NCI-H460 (cell line): ENCODE measurements around the gene SLC7A4. TPM values are rescaled to one million over a fixed set of nuclear protein-coding genes. Genes with fewer than 3 reads are reported as not detected.
"Not testable (repeated sequence)": the region's sequence is repeated elsewhere in the genome, so short reads cannot be mapped to it uniquely, and the experiment has no call there.

ENCODE experiments used
- DNase-seq: peaks from one replicate; pipeline ENCODE4 v3.0.0-alpha.2; 2016; ENCODE audit warnings: low read depth; ENCODE audit errors: extremely low read depth
- total RNA-seq: library from RNA; depleted of rRNA; stranded (reverse); fragments of >200 nt; shearing (Covaris generic); gene quantifications from 2 replicates; pipeline ENCODE4 v1.2.3, GENCODE V29; 2014

The SLC7A4 gene
- total RNA-seq, 1 experiment from 2014 or later = not detected

- DNase-seq = peak; percentile 12
These were observed 12.7 kb upstream of the SLC7A4 start for GRCh38 chr22:21044931-21045584.

GRCh38 chr22:21043860-21044535 is 11.6 kb upstream of the SLC7A4 start:
- no peak for DNase-seq

DNA sequence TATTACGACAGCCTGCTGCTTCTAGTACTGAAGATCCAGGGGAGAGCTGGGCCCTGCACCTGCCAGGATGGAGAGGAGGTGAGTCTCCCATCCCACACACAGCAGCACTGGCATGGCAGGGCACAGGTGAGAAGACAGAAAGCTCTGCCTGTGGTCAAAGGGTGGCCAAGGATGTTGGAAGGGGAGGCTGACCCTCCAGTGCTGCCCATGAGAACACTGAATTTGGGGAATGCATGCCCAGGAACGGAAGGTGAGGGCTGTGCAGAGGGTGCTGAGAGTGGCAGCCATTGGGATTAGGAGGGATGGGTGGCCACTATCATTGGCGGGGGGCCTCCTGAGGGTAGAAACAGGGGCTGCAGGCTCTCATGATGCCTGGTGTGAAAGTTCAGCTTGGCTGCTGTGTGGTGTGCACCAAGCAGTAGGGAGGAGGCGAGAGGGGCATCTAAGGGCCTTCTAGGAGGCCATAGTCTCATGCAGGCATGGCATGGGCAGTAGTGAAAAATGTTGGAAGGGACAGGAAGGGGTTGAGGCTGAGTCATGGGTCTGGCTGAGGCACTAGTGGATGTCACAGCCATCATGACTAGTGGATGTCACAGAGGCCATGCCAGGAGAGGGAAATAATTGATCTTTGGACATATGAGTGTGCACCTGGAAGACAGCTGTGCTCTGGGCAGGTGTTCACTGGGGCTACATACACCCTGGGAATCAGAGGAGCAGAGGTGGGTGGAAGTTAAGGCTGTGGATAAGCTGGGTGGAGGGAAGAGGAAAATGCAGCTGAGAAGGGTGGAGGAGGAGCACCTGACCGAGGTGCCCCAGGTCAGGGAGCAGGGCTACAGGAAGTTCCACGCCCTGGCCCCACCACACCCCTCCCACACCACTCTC is 10.9 kb upstream of the SLC7A4 start:
- no peak for DNase-seq

DNA sequence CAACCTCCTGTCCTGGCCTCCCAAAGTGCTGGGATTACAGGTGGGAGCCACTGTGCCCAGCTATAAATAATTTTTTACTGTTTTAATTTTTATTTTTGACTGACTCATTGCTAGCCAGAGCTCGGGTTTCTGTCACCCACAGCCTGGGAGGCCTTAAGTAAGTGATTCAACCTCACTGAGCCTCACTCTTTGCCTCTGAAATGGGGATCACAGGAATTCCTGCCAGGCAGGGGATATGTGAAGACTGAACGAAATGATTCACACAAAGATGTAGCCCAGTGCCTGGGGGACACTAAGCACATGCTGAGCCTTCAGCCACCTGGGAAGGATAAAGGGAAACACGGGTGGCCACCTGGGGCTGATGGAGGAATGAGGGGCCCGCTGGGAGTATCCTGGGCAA is 9.6 kb upstream of the SLC7A4 start:
- no peak for DNase-seq

DNA sequence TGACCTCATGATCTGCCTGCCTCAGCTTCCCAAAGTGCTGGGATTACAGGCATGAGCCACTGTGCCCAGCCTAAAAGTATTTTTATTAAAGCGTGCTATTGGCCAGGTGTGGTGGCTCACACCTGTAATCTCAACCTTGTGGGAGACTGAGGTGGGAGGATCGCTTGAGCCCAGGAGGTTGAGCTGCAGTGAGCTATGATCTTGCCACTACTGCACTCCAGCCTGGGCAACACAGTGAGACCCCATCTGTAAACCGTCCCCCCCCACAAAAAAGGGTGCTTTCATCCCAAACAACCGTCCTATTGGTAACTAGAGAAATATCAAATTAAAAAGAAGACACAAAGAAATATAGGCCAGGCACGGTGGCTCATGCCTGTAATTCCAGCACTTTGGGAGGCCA is 6.8 kb upstream of the SLC7A4 start:
- not testable (repeated sequence) for DNase-seq

DNA sequence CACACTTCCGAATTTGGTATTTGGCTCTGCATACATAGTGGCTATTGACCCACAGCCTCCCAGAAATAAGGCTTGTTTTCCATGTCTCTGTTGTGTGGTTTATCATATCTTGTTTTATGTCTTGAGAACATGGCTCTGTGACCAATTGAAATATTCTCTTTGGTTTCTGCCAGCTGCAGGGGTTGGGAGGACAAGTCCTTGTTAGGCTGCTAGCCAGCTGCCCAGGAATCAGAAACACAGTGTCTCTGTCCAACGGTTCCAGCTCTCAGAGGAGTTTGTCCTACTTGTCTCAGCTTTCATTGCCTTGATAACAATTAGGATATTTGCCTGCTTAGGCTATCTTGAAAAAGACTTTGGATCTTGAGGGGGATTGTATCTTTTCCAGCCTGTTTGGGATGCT is 6.0 kb upstream of the SLC7A4 start:
- DNase-seq = no peak

- DNase-seq = no peak
These were observed 2.6 kb upstream of the SLC7A4 start for GRCh38 chr22:21034989-21035388.

DNA sequence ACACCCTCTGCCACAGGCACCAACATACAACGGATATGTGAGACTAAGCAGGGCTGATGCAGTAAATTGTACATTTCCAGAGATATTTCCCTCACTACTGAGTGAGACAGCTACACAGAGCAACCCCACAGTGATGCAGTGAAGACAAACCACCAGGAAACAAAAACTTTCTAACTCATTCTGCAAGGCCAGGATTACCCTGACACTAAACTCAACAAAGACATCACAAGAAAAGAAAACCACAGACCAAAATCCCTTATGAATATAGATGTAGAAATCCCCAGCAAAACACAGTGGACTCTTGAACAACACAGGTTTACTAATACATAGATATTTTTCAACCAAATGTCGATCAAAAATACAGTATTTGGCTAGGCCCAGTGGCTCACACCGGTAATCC is 1.5 kb upstream of the SLC7A4 start:
- no peak for DNase-seq

DNA sequence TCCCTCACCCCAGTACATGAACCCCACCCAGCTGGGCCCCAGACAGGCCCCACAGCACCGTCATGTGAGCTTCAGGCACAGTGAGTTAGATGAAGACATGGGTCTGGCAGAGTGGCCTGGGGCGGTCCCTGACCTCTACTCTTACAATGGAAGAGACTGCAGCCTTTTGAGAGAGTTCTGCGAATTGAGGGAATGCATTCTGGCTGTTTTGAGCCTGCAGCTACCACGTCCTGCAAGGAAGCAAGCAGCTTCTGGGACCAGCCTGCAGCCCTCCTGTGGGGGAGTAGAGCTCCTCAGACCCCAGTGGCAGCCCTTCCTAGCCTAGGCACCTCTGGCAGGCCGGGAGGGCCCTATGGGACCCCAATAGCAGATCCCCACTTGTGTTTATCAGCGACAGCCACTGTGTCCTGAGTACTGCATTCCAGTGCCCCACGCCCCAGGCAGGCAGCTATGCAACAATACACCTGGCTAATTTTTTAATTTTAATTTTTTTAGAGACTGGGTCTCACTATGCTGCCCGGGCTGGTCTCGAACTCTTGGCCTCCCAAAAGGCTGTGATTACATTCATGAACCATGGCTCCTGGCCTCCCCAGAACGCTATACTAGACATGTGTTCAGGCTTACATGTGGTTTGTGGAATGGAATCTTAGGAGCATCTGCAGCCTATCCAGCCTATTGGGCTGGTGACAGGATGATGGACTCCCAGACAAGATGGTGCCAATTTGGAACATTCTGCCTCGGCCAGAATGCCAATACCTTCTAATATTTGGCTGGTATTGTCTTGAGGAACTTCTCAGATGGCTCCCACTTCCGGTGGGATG is 717 bp upstream of the SLC7A4 start:
- DNase-seq = no peak

GRCh38 chr22:21031545-21032036 is 770 bp downstream of the SLC7A4 start:
- no peak for DNase-seq

DNA sequence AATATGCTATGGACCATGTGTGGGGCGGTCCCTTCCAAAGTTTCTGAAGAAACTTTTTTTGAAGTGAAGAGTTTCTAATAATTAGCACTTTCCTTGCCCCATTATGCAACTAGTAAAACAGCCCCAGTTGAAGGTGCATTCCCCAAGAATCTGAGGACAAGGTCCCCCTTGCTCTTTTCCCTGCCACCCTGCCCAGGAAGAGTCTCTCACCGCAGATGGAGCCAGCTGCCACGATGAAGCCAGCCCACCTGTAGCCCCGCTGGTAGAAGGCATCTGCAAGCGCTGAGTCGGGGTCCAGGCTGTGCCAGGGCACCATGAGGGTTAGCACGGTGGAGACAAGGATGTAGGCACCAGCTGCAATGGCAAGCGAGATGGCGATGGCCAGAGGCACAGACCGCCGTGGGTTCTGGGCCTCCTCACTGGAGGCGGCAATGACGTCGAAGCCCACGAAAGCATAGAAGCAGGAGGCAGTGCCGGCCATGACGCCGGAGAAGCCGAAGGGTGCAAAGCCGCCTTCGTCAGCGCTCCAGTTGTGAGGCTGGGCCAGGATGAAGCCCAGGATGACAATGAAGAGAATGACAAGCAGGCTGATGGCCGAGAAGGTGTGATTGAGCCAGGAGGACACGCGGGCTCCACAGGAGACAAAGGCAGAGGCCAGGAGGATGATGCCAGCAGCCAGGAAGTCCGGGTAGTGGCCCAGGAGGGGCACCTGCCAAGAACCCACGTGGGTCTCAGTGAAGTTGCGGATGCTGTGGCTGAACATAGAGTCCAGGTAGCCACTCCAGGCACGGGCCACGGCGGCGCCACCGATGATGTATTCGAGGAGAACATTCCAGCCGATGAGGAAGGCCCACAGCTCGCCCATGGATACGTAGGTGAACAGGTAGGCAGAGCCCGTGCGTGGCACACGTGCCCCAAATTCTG is 1.5 kb downstream of the SLC7A4 start:
- DNase-seq = no peak

- DNase-seq = no peak
These were observed 2.3 kb downstream of the SLC7A4 start for GRCh38 chr22:21030032-21030431.

GRCh38 chr22:21029486-21030025 is 2.8 kb downstream of the SLC7A4 start:
- no peak for DNase-seq

DNA sequence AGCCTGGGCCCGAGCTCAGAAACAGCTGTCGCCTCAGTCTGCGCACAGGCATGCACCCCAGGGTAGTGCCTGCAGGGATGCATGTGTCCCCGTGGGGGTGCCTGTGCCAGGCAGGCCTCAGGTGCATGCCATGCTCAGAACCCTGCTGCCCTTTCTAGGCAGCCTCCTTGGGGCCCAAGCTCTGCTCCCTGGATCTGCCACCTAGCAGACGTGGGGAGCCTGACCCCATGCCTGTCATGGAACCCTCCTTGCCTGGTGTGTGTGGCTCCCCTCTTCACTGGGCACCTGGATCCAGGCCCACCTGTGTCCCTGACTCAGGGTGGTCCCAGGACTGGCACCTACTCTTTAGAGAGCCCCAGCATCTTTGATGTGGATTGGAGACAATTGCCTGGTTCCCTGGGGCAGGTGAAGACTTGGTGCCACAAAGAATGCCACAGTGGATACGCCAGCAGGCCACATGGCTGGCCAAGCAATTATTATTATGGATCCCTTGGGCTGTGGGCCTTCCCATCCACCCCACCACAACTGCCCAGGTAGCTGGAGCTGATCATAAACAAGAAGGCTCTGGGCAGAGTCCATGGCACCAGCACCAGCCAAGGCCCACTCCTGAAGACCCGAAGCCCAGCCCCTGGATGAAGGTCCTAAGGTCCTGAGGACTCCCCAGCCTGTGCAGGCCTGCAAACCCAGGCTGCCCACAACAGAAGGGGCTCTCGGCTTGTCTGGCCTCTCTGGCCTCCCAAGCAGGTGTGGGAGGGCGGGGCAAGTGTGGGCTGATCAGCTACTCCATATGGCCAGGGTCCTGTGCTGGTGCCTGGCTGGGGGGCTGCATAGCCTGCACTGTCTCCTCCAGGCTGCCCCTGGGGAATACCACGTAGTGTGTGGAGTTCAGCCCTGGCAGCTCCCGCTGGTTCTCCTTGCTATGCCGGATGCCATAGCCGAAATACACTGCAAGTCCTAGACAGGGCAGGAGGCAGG is 3.8 kb downstream of the SLC7A4 start:
- no peak for DNase-seq

DNA sequence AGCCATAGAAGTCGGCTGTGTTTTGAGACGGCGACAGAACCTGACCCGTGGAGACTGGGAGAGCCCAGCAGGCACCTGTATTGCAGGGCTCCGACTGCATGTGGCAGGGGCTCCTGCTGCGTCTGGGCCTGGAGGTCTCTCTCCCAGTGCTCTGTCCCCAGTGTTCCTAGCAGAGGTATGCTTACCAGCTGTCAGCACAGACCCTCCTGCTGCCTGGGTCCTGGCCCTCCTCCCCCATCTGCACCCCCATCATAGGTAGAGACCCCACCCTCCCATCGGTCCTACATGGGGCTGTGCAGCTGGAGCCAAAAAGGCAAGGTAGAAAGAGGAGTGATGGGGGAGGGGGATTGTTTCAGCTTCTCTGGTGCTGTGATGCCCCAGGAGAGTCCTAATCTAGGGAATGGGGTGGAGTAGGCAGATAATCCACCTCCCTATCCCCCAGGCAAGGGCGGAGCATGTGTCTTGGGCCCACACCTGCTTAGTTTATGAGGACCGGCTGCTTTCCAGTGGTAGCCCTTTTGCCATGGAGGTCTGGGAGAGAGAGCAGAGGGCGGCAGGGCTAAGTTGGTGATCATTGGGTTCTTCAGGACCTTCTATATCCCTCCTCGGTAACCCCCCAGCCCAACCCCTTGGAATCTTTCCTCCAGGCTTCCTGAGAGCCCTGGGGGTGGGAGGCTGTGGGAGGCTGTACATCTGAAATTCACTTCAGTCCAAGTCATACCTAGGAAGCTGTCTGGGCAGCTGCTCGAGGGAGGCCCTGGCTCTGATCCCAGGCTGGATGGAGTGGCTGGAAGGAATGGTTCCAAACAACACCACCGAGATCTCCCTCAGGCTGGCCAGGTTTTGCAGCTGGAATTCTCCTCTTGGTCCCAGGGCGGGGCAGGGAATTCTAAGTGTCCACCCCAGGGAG is 5.3 kb downstream of the SLC7A4 start:
- DNase-seq = no peak

DNA sequence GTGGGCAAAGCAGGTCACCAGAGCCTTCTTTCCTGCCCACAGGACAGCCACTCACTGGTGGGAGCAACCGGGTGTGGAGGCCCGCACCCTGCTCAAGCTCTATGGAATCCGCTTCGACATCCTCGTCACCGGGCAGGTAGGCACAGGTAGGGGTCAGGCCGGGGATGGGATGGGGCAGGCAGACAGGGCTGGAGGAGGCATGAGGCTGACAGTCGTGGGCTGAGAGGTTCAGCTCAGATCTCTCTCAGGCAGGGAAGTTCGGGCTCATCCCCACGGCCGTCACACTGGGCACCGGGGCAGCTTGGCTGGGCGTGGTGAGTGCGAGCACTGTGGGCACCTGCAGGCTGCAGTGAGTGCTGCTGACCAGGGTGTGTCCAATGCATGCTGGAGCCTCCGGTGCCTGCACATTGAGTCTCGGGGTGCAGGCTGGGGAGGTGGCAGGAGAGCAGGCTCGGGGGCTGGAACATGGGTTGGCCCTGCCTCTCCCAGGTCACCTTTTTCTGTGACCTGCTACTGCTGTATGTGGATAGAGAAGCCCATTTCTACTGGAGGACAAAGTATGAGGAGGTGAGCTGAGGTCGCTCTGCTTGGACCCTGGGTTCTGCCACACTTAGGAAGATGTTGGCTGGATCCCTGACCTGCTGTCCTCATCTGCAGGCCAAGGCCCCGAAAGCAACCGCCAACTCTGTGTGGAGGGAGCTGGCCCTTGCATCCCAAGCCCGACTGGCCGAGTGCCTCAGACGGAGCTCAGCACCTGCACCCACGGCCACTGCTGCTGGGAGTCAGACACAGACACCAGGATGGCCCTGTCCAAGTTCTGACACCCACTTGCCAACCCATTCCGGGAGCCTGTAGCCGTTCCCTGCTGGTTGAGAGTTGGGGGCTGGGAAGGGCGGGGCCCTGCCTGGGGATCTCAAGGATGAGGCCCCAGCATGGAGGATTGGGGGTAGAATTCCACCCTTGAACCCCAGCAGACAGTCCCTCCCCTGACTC is 6.3 kb downstream of the SLC7A4 start:
- no peak for DNase-seq
